Endothelial cell (in vitro differentiated cells): ENCODE data around the gene ADARB2. TPM values are rescaled to one million over a fixed set of nuclear protein-coding genes. Genes with fewer than 3 reads are reported as not detected.

ENCODE experiments used
- DNase-seq: peaks from one replicate; pipeline ENCODE4 v3.0.0; 2021; ENCODE audit warnings: low spot score
- H3K27ac Mint-ChIP-seq: one replicate; pipeline ENCODE4 v1.8.0; 2021; ENCODE audit warnings: mixed read lengths, inconsistent platforms; ENCODE audit not compliant: unreplicated experiment
- H3K27me3 Mint-ChIP-seq: one replicate; pipeline ENCODE4 v1.8.0; 2021; ENCODE audit warnings: mild to moderate bottlenecking, moderate library complexity, mixed read lengths, inconsistent platforms; ENCODE audit not compliant: unreplicated experiment
- H3K36me3 Mint-ChIP-seq: one replicate; pipeline ENCODE4 v1.8.0; 2021; ENCODE audit warnings: mild to moderate bottlenecking, low read depth, mixed read lengths, inconsistent platforms; ENCODE audit not compliant: unreplicated experiment
- H3K4me1 Mint-ChIP-seq: one replicate; pipeline ENCODE4 v1.8.0; 2021; ENCODE audit warnings: mild to moderate bottlenecking, mixed read lengths, inconsistent platforms; ENCODE audit not compliant: unreplicated experiment
- H3K4me3 Mint-ChIP-seq: one replicate; pipeline ENCODE4 v1.8.0; 2021; ENCODE audit warnings: mild to moderate bottlenecking, mixed read lengths, inconsistent platforms; ENCODE audit not compliant: unreplicated experiment
- H3K9me3 Mint-ChIP-seq: one replicate; pipeline ENCODE4 v1.8.0; 2021; ENCODE audit warnings: mixed read lengths, inconsistent platforms; ENCODE audit not compliant: unreplicated experiment
- CTCF ChIP-seq: fragments of 200-600 bp; sonication (generic); IDR thresholded peaks from one replicate; pipeline ENCODE4 v1.5.0; 2021; ENCODE audit warnings: antibody characterized with exemption; ENCODE audit not compliant: unreplicated experiment
- total RNA-seq: library from RNA; stranded (reverse); fragmentation: NEBNext Ultra II Directional; extraction: Animal tissue kit (Norgen Biotek cat#: 25700); gene quantifications from one replicate; pipeline ENCODE4 v1.2.1, GENCODE V29; 2021; ENCODE audit not compliant: unreplicated experiment

ADARB2 gene
- total RNA-seq, 1 donor from 2014 or later = 54.9 TPM

- DNase-seq = no peak
- H3K4me3 Mint-ChIP-seq = no peak overlapping the region
- H3K4me1 Mint-ChIP-seq = peaks cover 7% of the 10 kb centered on the region
- no peak overlapping the region for H3K27ac Mint-ChIP-seq
- H3K9me3 Mint-ChIP-seq = no peaks in the 10 kb centered on the region
- H3K27me3 Mint-ChIP-seq = peaks cover 16% of the 10 kb centered on the region
- peaks cover 11% of the 10 kb centered on the region for H3K36me3 Mint-ChIP-seq
- no peak for TF ChIP-seq CTCF
Measured at GRCh38 chr10:1575481-1576244, 161.7 kb downstream of the ADARB2 start.

GRCh38 chr10:1574719-1575118, 162.6 kb downstream of the ADARB2 start:
- H3K9me3 Mint-ChIP-seq = no peaks in the 10 kb centered on the region

GRCh38 chr10:1573981-1574380, 163.3 kb downstream of the ADARB2 start:
- Mint-ChIP-seq H3K36me3 (peaks cover 11% of the 10 kb centered on the region), H3K4me3 (no peak overlapping the region), H3K27me3 (peaks cover 13% of the 10 kb centered on the region), H3K4me1 (peaks cover 7% of the 10 kb centered on the region), H3K9me3 (no peaks in the 10 kb centered on the region), H3K27ac (no peak overlapping the region)
- TF ChIP-seq CTCF = no peak
- DNase-seq = no peak

More at GRCh38 chr10:1574719-1575118, 162.6 kb downstream of the ADARB2 start:
- Mint-ChIP-seq H3K36me3 (peaks cover 11% of the 10 kb centered on the region), H3K4me1 (peaks cover 7% of the 10 kb centered on the region), H3K4me3 (no peak overlapping the region), H3K27ac (no peak overlapping the region), H3K27me3 (peaks cover 12% of the 10 kb centered on the region)
- DNase-seq = no peak
- no peak for TF ChIP-seq CTCF

GRCh38 chr10:1573334-1573969, 163.9 kb downstream of the ADARB2 start:
- Mint-ChIP-seq H3K27me3 (peaks cover 14% of the 10 kb centered on the region), H3K27ac (no peak overlapping the region), H3K4me1 (peaks cover 13% of the 10 kb centered on the region), H3K9me3 (no peaks in the 10 kb centered on the region), H3K4me3 (no peak overlapping the region), H3K36me3 (peaks cover 11% of the 10 kb centered on the region)
- DNase-seq = no peak
- TF ChIP-seq CTCF = no peak
